ENCODE results near the gene ADAMTS4. TPM values are rescaled to one million over a fixed set of nuclear protein-coding genes. Genes with fewer than 3 reads are reported as not detected.

The ADAMTS4 gene
- total RNA-seq, result 0.33 and 0.66 TPM in 2 replicates

- Mint-ChIP-seq H3K4me1 (peaks cover 51% of the 10 kb centered on the region), H3K9me3 (no peaks in the 10 kb centered on the region), H3K36me3 (ENCODE audit: low read depth) (peaks cover 9% of the 10 kb centered on the region), H3K27me3 (no peaks in the 10 kb centered on the region), H3K27ac (peak within 1 kb of the TSS; percentile 96), H3K4me3 (no peak within 1 kb of the TSS)
- DNase-seq, result no peak
- intact Hi-C loops (cut with micrococcal nuclease), result no loop called here
Measured at GRCh38 chr1:161198897-161199431, at the start of gene ADAMTS4. ADAMTS4 (minus strand) TSS chr1:161199054; CDS start chr1:161198627, 427 bp downstream.

GRCh38 chr1:161244888-161245287, 46.0 kb upstream of the ADAMTS4 start:
- H3K9me3 Mint-ChIP-seq, result no peaks in the 10 kb centered on the region
- peaks cover 16% of the 10 kb centered on the region for H3K27me3 Mint-ChIP-seq
- no peaks in the 10 kb centered on the region for H3K4me1 Mint-ChIP-seq
- DNase-seq, result no peak
- intact Hi-C loops (cut with micrococcal nuclease), result no loop called here
- no peaks in the 10 kb centered on the region for H3K36me3 Mint-ChIP-seq (ENCODE audit: low read depth)
- H3K27ac Mint-ChIP-seq, result no peak overlapping the region
- H3K4me3 Mint-ChIP-seq, result no peak overlapping the region

GRCh38 chr1:161242313-161242712, 43.5 kb upstream of the ADAMTS4 start:
- intact Hi-C loops (cut with micrococcal nuclease), result no loop called here
- DNase-seq, result no peak
- Mint-ChIP-seq H3K4me1 (no peaks in the 10 kb centered on the region), H3K27me3 (peaks cover 20% of the 10 kb centered on the region), H3K4me3 (no peak overlapping the region), H3K36me3 (ENCODE audit: low read depth) (no peaks in the 10 kb centered on the region), H3K27ac (peak overlapping the region; percentile 30), H3K9me3 (no peaks in the 10 kb centered on the region)

GRCh38 chr1:161241682-161242081, 42.8 kb upstream of the ADAMTS4 start:
- Mint-ChIP-seq H3K9me3 (no peaks in the 10 kb centered on the region), H3K4me3 (no peak overlapping the region)
- intact Hi-C loops (cut with micrococcal nuclease), result no loop called here

GRCh38 chr1:161238039-161238473, 39.2 kb upstream of the ADAMTS4 start, which contains the start of gene NR1I3:
NR1I3 (minus strand) TSS chr1:161238203; CDS start chr1:161236565, 1,638 bp downstream.
- no peak within 1 kb of the TSS for H3K4me3 Mint-ChIP-seq
- H3K27ac Mint-ChIP-seq, result no peak within 1 kb of the TSS
- intact Hi-C loops (cut with micrococcal nuclease), result no loop called here
- H3K27me3 Mint-ChIP-seq, result peaks cover 20% of the 10 kb centered on the region
- no peaks in the 10 kb centered on the region for H3K4me1 Mint-ChIP-seq
- DNase-seq, result no peak
- no peaks in the 10 kb centered on the region for H3K9me3 Mint-ChIP-seq
- no peaks in the 10 kb centered on the region for H3K36me3 Mint-ChIP-seq (ENCODE audit: low read depth)

More at GRCh38 chr1:161241682-161242081, 42.8 kb upstream of the ADAMTS4 start:
- Mint-ChIP-seq H3K27me3 (peaks cover 20% of the 10 kb centered on the region), H3K27ac (no peak overlapping the region), H3K36me3 (ENCODE audit: low read depth) (no peaks in the 10 kb centered on the region), H3K4me1 (no peaks in the 10 kb centered on the region)
- no peak for DNase-seq

- Mint-ChIP-seq H3K4me1 (no peaks in the 10 kb centered on the region), H3K4me3 (no peak overlapping the region), H3K27ac (peak overlapping the region; percentile 39), H3K27me3 (peaks cover 13% of the 10 kb centered on the region), H3K36me3 (ENCODE audit: low read depth) (no peaks in the 10 kb centered on the region), H3K9me3 (no peaks in the 10 kb centered on the region)
- DNase-seq, result no peak
- intact Hi-C loops (cut with micrococcal nuclease), result no loop called here
Measured at GRCh38 chr1:161235957-161236775, 37.3 kb upstream of the ADAMTS4 start.

- Mint-ChIP-seq H3K4me3 (no peak overlapping the region), H3K27me3 (peaks cover 1% of the 10 kb centered on the region), H3K9me3 (no peaks in the 10 kb centered on the region), H3K4me1 (peaks cover 2% of the 10 kb centered on the region), H3K36me3 (ENCODE audit: low read depth) (peaks cover 12% of the 10 kb centered on the region), H3K27ac (no peak overlapping the region)
- no peak for DNase-seq
- intact Hi-C loops (cut with micrococcal nuclease), result no loop called here
Measured at GRCh38 chr1:161233102-161233501, 34.2 kb upstream of the ADAMTS4 start.

- no peak for DNase-seq
- intact Hi-C loops (cut with micrococcal nuclease), result no loop called here
- Mint-ChIP-seq H3K4me1 (peaks cover 21% of the 10 kb centered on the region), H3K4me3 (no peak overlapping the region), H3K9me3 (no peaks in the 10 kb centered on the region), H3K27me3 (no peaks in the 10 kb centered on the region), H3K27ac (no peak overlapping the region), H3K36me3 (ENCODE audit: low read depth) (peaks cover 18% of the 10 kb centered on the region)
Measured at GRCh38 chr1:161230762-161231161, 31.9 kb upstream of the ADAMTS4 start.

GRCh38 chr1:161229896-161230295, 31.0 kb upstream of the ADAMTS4 start:
- Mint-ChIP-seq H3K36me3 (ENCODE audit: low read depth) (peaks cover 18% of the 10 kb centered on the region), H3K4me1 (peaks cover 27% of the 10 kb centered on the region), H3K27me3 (no peaks in the 10 kb centered on the region), H3K4me3 (no peak overlapping the region), H3K9me3 (no peaks in the 10 kb centered on the region), H3K27ac (no peak overlapping the region)
- peak; percentile 60 for DNase-seq
- intact Hi-C loops (cut with micrococcal nuclease), result no loop called here

- no peaks in the 10 kb centered on the region for H3K9me3 Mint-ChIP-seq
- DNase-seq, result peak; percentile 57
- peak overlapping the region; percentile 99 for H3K27ac Mint-ChIP-seq
- H3K36me3 Mint-ChIP-seq (ENCODE audit: low read depth), result peaks cover 18% of the 10 kb centered on the region
- intact Hi-C loops (cut with micrococcal nuclease), result no loop called here
- H3K4me3 Mint-ChIP-seq, result peak overlapping the region; percentile 99
- H3K4me1 Mint-ChIP-seq, result peaks cover 29% of the 10 kb centered on the region
- H3K27me3 Mint-ChIP-seq, result no peaks in the 10 kb centered on the region
Measured at GRCh38 chr1:161228032-161228431, 29.2 kb upstream of the ADAMTS4 start.

GRCh38 chr1:161227196-161227871, 28.5 kb upstream of the ADAMTS4 start:
- intact Hi-C loops (cut with micrococcal nuclease), result loop anchor here (1.0 to 2.0 kb wide), 3 partner anchors 64 to 155 kb away; partner anchors contain the start of gene SDHC
- Mint-ChIP-seq H3K4me3 (peak overlapping the region; percentile 99), H3K36me3 (ENCODE audit: low read depth) (peaks cover 18% of the 10 kb centered on the region), H3K9me3 (no peaks in the 10 kb centered on the region), H3K27me3 (no peaks in the 10 kb centered on the region), H3K27ac (peak overlapping the region; percentile 99), H3K4me1 (peaks cover 29% of the 10 kb centered on the region)
- peak; percentile 96 for DNase-seq

GRCh38 chr1:161226759-161227158, 27.9 kb upstream of the ADAMTS4 start:
- Mint-ChIP-seq H3K36me3 (ENCODE audit: low read depth) (peaks cover 18% of the 10 kb centered on the region), H3K27me3 (no peaks in the 10 kb centered on the region), H3K4me1 (peaks cover 29% of the 10 kb centered on the region), H3K9me3 (no peaks in the 10 kb centered on the region), H3K4me3 (peak overlapping the region; percentile 99), H3K27ac (peak overlapping the region; percentile 99)
- intact Hi-C loops (cut with micrococcal nuclease), result loop anchor here (1.0 to 2.0 kb wide), 3 partner anchors 65 to 156 kb away; partner anchors contain the start of gene SDHC
- no peak for DNase-seq

- Mint-ChIP-seq H3K36me3 (ENCODE audit: low read depth) (peaks cover 18% of the 10 kb centered on the region), H3K9me3 (no peaks in the 10 kb centered on the region), H3K27ac (peak overlapping the region; percentile 99), H3K4me1 (peaks cover 29% of the 10 kb centered on the region), H3K27me3 (no peaks in the 10 kb centered on the region), H3K4me3 (peak overlapping the region; percentile 99)
- DNase-seq, result peak; percentile 70
- intact Hi-C loops (cut with micrococcal nuclease), result loop anchor here (2.0 kb wide), 1 partner anchor 88 kb away; the partner anchor contains the start of gene SDHC
Measured at GRCh38 chr1:161226320-161226711, 27.5 kb upstream of the ADAMTS4 start.
